Spleen (tissue), 7 donors: ENCODE results near the gene CKM.

Experiments used
- POLR2AphosphoS5 ChIP-seq, 3 donors: sonication (generic); formaldehyde crosslinking; IDR thresholded peaks; one replicate each; pipeline ENCODE4 v1.5.1; 2017; ENCODE audit warnings: antibody characterized with exemption in 3 of 3
- TF ChIP-seq, protein P1 (sequence below), 11 experiments: fragments of 200-600 bp in 7 of 11; fragments of 450-650 bp in 4 of 11; sonication (generic) in 4 of 11; IDR thresholded peaks in 8 of 11; conservative IDR thresholded peaks in 3 of 11; 1 replicate in 7 of 11; 2 replicates in 4 of 11; pipeline versions ENCODE4 v1.4.0 to v1.8.0; 2016 to 2021; ENCODE audit warnings: antibody characterized with exemption in 11 of 11, inconsistent platforms in 4 of 11, mild to moderate bottlenecking in 1 of 11
- donor health status: DM: no; HTN: no; CAD: no; lungs with moderate emphysema.
- donor health status: DM: no; HTN: no; CAD: no.
- donor health status: DM: no; HTN: no; CAD: no.

GRCh38 chr19:45321848-45322247 is 827 bp downstream of the CKM start:
- TF ChIP-seq, protein P1, sequence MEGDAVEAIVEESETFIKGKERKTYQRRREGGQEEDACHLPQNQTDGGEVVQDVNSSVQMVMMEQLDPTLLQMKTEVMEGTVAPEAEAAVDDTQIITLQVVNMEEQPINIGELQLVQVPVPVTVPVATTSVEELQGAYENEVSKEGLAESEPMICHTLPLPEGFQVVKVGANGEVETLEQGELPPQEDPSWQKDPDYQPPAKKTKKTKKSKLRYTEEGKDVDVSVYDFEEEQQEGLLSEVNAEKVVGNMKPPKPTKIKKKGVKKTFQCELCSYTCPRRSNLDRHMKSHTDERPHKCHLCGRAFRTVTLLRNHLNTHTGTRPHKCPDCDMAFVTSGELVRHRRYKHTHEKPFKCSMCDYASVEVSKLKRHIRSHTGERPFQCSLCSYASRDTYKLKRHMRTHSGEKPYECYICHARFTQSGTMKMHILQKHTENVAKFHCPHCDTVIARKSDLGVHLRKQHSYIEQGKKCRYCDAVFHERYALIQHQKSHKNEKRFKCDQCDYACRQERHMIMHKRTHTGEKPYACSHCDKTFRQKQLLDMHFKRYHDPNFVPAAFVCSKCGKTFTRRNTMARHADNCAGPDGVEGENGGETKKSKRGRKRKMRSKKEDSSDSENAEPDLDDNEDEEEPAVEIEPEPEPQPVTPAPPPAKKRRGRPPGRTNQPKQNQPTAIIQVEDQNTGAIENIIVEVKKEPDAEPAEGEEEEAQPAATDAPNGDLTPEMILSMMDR (IDR thresholded peaks at IDR 0.05 in 8 of 11, conservative IDR thresholded peaks at IDR 0.05 in 3 of 11) = no peak
- no peak for TF ChIP-seq POLR2AphosphoS5 (IDR thresholded peaks at IDR 0.05)
